WERI-Rb-1 (cell line): Measurements from ENCODE around the gene LCTL.
A peak's percentile ranks its signal among the peaks of the same experiment; 100 is the strongest.
"Not testable (repeated sequence)": the region's sequence is repeated elsewhere in the genome, so short reads cannot be mapped to it uniquely, and the experiment has no call there.

Source experiments
- DNase-seq: peaks from one replicate; pipeline ENCODE4 v3.0.0-alpha.2; 2020
- H3K27ac ChIP-seq: fragments of 250-450 bp; sonication (Bioruptor Pico); 2 replicates; pipeline ENCODE4 v1.5.1; 2020; ENCODE audit warnings: mild to moderate bottlenecking, moderate library complexity
- H3K27me3 ChIP-seq: fragments of 250-450 bp; sonication (Bioruptor Pico); 2 replicates; pipeline ENCODE4 v1.5.1; 2021; ENCODE audit warnings: mild to moderate bottlenecking, low read depth, moderate library complexity; ENCODE audit not compliant: insufficient read depth, severe bottlenecking
- H3K36me3 ChIP-seq: fragments of 250-450 bp; sonication (Bioruptor Pico); 2 replicates; pipeline ENCODE4 v1.5.1; 2020; ENCODE audit warnings: mild to moderate bottlenecking, moderate library complexity
- H3K4me3 ChIP-seq: 2 replicates; pipeline ENCODE4 v1.5.1; 2011; ENCODE audit warnings: low read depth, mild to moderate bottlenecking, control low read depth, low read length
- H3K9me3 ChIP-seq: fragments of 250-450 bp; sonication (Bioruptor Pico); 2 replicates; pipeline ENCODE4 v1.5.1; 2021; ENCODE audit warnings: mild to moderate bottlenecking, moderate library complexity; ENCODE audit not compliant: severe bottlenecking
- CTCF ChIP-seq: IDR thresholded peaks from 2 replicates; pipeline ENCODE4 v1.5.1; 2011; ENCODE audit warnings: low read depth, mild to moderate bottlenecking, control low read depth, inconsistent platforms, low read length

LCTL gene

GRCh38 chr15:66594344-66594743 lies 28.5 kb upstream of the LCTL start:
- peak; percentile 40 for DNase-seq
- no peak overlapping the region for H3K27ac ChIP-seq
- H3K36me3 ChIP-seq, result no peaks in the 10 kb centered on the region
- H3K9me3 ChIP-seq, result no peaks in the 10 kb centered on the region
- H3K27me3 ChIP-seq, result no peaks in the 10 kb centered on the region
- peak; percentile 59 for TF ChIP-seq CTCF
- H3K4me3 ChIP-seq, result no peak overlapping the region

- TF ChIP-seq CTCF, result no peak
- H3K27me3 ChIP-seq, result no peaks in the 10 kb centered on the region
- H3K36me3 ChIP-seq, result no peaks in the 10 kb centered on the region
- no peaks in the 10 kb centered on the region for H3K9me3 ChIP-seq
- no peak overlapping the region for H3K27ac ChIP-seq
- no peak overlapping the region for H3K4me3 ChIP-seq
- DNase-seq, result no peak
Observed at GRCh38 chr15:66593219-66593780, 27.5 kb upstream of the LCTL start.

- Histone ChIP-seq H3K9me3 (no peaks in the 10 kb centered on the region), H3K4me3 (no peak overlapping the region), H3K36me3 (no peaks in the 10 kb centered on the region), H3K27ac (no peak overlapping the region), H3K27me3 (no peaks in the 10 kb centered on the region)
- no peak for DNase-seq
- no peak for TF ChIP-seq CTCF
Observed at GRCh38 chr15:66592505-66593218, 26.9 kb upstream of the LCTL start.

GRCh38 chr15:66591322-66591862 lies 25.6 kb upstream of the LCTL start:
- TF ChIP-seq CTCF, result no peak
- Histone ChIP-seq H3K27me3 (no peaks in the 10 kb centered on the region), H3K4me3 (no peak overlapping the region), H3K36me3 (no peaks in the 10 kb centered on the region), H3K9me3 (no peaks in the 10 kb centered on the region), H3K27ac (no peak overlapping the region)
- no peak for DNase-seq

GRCh38 chr15:66590435-66590834 lies 24.6 kb upstream of the LCTL start:
- no peaks in the 10 kb centered on the region for H3K36me3 ChIP-seq
- H3K9me3 ChIP-seq, result no peaks in the 10 kb centered on the region
- H3K27ac ChIP-seq, result no peak overlapping the region
- TF ChIP-seq CTCF, result no peak
- no peaks in the 10 kb centered on the region for H3K27me3 ChIP-seq
- no peak overlapping the region for H3K4me3 ChIP-seq
- DNase-seq, result no peak

GRCh38 chr15:66589429-66589828 lies 23.6 kb upstream of the LCTL start:
- not testable (repeated sequence) for H3K9me3 ChIP-seq, DNase-seq, H3K4me3 ChIP-seq, H3K36me3 ChIP-seq, H3K27me3 ChIP-seq, H3K27ac ChIP-seq
